Putamen (tissue), 1 donor: ENCODE measurements around the gene CORO1A.
"Not testable (repeated sequence)": the region's sequence is repeated elsewhere in the genome, so short reads cannot be mapped to it uniquely, and the experiment has no call there.

Source experiments
- DNase-seq: peaks from one replicate; pipeline ENCODE4 v3.0.0-alpha.2; 2016; ENCODE audit warnings: low spot score

Gene CORO1A

GRCh38 chr16:30205541-30206236 is 22.3 kb downstream of the CORO1A start:
- DNase-seq: not testable (repeated sequence)

DNA sequence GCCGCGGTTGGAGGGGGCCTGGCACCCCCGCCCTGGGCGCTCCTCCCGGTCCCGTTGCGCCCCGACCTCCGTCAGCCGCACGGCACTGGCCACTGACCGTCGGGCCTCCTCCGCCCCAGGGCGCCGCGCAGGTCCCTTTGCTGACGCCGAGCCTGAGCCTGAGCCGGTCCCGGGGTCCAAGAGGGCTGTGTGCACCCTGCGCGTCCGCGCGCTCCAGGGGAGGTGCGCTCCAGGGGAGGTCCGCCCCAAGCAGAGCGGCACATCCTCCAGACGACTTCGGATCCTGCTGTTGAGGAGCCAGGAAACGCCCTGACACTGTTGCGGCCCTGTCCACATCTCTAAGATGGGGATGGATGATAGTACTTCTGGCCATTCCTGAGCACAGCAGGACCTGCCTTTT is 22.9 kb downstream of the CORO1A start:
- DNase-seq: not testable (repeated sequence)

GRCh38 chr16:30207063-30207704 is 23.8 kb downstream of the CORO1A start:
- not testable (repeated sequence) for DNase-seq

DNA sequence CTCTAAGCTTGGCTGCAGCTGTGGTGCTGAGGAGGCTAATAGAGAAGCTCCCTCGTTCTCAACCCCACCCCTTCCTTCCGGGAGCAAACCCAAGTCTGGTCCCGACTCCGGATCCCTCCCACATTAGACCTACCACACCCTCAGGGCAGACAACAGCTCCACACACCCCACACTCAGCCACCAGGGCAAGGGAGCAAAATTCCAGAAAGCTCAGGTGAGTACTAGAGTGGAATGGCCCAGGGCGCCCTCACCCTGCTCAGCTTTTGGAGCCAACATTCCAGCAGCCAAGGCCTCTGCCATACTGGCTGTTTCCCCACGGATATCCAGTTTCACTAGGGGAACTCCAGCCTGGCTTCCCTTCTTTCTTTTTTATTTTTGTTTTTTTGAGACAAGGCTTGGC is 25.6 kb downstream of the CORO1A start:
- not testable (repeated sequence) for DNase-seq

DNA sequence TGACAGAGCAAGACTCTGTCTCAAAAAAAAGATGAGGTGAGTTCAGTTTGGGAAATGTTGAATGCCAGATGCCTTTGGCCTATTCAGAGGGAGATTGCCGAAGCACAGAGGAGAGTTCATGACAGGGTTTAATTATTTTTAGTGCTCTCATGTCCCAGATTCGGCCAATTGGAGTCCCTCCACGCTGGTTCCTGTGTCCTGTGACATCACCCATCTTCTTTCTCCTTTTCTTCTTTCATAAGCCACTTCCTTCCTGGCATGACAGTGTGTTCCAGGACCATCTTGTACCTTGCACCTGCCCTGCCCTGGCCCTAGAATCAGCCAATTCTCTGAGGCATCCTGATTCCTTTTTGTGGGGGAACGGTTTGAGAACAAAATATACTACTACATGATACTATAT is 28.0 kb downstream of the CORO1A start:
- not testable (repeated sequence) for DNase-seq

DNA sequence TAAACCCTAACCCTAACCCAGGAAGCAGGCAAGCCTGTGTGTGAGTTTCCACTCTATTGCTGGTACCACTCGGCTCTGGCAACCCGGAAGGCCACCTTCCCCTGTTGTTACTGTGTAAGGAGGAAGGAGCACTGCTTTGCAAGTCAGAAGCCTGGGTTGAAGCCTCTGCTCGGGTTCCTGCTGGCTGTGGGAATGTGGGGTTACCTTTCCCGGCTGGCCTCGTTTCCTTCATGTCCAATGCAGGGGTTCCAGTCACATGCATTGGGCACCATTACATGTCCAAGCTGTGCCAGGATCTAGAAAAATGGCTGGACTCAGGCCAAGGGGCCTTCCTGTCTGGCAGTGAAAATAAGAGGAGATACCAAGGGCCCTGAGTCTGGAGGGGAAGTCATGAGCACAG is 33.7 kb downstream of the CORO1A start:
- not testable (repeated sequence) for DNase-seq
